NCI-H1092 treated with DMSO at 0.1 percent for 48 hours (cell line): ENCODE data around the gene FBXL19.
"Not testable (repeated sequence)": the region's sequence is repeated elsewhere in the genome, so short reads cannot be mapped to it uniquely, and the experiment has no call there.

Experiments used
- DNase-seq: peaks from one replicate; lab custom pipeline; 2025; lab: John Stamatoyannopoulos, UW

FBXL19 gene, protein sequence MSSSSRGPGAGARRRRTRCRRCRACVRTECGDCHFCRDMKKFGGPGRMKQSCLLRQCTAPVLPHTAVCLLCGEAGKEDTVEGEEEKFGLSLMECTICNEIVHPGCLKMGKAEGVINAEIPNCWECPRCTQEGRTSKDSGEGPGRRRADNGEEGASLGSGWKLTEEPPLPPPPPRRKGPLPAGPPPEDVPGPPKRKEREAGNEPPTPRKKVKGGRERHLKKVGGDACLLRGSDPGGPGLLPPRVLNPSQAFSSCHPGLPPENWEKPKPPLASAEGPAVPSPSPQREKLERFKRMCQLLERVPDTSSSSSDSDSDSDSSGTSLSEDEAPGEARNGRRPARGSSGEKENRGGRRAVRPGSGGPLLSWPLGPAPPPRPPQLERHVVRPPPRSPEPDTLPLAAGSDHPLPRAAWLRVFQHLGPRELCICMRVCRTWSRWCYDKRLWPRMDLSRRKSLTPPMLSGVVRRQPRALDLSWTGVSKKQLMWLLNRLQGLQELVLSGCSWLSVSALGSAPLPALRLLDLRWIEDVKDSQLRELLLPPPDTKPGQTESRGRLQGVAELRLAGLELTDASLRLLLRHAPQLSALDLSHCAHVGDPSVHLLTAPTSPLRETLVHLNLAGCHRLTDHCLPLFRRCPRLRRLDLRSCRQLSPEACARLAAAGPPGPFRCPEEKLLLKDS

DNA sequence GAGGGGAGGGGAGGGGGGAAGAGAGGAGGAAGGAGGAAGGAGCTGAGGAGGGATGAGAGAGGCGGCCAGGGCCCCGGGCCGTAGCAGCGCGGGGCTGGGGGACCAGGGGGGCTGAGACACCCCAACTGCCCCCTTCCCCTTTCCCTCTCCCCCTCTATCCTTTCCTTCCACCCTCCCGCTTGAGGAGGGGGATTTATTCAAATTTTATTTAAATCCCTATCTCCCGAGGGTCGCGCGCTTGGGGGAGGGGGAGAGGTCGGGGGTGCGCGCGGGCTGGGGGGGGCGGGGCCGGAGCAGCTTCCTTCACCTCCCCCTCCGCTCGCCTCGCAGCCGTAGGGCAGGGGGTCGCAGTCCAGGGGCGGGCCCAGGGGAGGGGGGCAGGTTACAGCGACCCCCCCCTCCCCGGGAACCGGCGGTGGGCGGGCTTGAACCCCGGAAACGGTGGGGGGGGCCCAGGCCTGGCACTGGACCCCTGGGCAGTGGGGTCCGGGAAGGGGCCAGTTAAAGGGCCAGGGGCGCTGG lies at the start of gene FBXL19:
TSS of gene FBXL19 (plus strand) at position 19 of the 522 bp plus-strand sequence. CDS start 2,183 bp downstream, outside the sequence.
- no peak for DNase-seq

DNA sequence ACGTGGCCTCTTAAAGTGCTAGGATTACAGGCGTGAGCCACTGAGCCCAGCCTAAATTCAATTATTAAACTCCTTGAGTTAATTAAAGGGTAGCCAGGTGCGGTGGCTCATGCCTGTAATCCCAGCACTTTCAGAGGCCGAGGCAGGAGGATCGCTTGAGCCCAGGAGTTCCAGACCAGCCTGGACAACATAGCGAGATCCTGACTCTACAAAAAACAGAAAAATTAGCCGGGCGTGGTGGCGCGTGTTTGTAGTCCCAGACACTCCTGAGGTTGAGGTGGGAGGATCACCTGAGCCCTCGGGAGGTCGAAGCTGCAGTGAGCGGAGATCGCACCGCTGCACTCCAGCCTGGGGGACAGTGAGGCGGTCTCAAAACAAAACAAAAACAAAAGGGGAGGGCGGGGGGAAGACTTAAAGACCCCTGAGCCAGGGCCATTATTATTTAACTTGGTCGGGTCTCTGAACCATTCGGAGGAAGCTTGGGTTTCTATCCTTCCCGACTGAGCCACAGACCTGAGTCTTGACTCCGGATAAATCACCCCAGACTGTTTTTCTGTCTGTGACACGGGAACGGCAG lies 49.0 kb upstream of the FBXL19 start:
- DNase-seq = no peak

GRCh38 chr16:30874821-30875717 lies 48.3 kb upstream of the FBXL19 start:
- peak; percentile 88 for DNase-seq

DNA sequence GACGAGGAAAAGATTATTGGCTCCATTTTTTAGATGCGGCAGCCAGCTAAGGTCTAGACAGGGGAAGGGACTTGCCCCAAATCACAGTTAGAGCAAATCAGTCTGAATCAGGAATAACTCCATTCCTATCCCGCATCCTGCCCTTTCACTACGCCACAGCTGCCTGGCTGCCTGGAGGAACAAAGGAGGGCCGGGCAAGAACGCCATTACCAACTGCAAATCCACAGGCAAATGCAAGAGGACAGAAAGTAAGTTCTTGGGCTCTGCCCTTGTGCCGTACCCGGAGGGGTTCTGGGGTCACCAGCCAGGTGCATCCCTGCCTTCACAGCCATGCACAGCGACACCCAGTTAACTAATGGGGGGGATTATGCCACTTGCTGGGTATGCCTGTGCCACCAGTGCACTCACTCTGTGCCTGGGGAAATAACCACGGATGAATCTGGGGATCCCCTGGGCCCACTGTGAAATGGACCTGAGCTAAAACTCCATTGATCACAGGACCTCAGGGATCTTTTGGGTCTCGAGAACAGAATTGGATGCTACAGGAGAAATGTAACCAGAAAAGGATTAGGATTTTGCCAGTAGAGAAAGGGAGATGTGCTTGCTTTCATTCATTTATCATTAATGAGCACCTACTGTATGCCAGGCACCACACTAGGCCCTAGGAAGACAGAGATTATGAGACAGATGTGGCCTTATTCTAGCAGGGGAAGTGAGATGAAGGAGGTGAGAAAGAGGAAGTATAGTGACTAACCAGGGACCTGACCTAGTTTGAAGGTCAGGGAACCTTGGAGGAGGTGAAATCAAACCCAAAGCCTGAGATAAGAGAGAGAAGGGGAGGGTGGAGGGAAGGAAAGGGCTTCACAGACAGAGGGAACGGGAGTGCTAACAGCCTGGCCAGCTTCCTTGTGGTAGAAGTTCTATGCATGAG lies 47.2 kb upstream of the FBXL19 start:
- DNase-seq = peak; percentile 40

GRCh38 chr16:30876867-30877266 lies 46.5 kb upstream of the FBXL19 start:
- DNase-seq = no peak

DNA sequence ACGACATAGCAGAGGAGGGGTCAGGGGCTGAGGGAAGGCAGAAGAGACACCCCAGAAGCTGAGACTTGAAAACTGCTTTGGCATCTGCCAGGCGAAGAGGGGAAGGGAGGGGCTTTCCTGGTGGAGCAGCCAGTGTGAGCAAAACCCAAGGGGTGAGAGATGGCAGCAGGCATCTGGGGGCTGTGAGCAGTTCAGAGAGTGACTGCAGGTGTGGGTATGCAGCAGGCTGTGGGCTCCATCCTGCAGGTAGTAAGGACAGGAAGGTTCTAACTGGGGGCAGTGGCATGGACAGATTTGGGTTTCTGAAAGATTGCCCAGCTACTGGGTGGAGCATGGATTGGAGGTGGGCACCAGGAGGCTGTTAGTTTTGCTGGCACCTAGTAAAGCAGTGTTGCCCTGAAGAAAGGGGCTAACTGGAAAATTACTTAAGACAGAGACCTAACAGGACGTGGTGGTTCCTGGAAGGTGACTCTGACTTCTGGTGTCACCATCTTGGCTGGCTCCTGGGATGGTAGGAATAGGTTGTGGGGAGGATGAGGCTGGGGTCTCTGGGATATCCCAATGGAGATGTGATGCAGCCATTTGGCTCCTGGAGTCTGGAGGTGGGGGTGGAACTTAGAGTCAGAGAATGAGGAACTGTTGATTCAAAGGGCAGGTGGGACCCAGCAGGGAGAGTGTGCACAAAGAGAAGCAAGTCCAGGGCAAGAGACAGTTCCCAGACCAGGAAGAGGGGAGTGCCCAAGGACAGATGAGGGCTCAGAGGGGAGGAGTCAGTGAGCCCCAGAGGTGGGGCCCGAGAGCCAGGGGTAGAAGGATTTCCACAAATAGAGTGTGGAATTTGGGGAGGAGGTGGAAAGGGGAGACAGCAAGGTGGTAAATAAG lies 40.7 kb upstream of the FBXL19 start:
- DNase-seq = no peak

DNA sequence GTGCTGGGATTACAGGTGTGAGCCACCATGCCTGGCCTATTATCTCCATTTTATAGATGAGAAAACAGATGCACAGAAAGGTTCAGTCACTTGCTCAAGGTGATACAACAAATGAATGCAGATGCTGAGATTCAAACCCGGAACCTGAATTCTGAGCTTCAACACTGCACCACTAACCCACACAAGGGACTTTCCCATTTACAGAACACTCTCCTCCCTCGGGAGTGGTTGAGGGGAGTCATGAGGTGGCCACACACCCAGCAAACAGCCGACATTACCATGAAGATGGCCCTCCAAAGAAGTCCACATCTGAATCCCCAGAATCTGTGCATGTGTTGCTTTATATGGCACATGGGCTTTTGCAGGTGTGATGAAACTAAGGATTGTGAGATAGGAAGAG lies 38.6 kb upstream of the FBXL19 start:
- no peak for DNase-seq

DNA sequence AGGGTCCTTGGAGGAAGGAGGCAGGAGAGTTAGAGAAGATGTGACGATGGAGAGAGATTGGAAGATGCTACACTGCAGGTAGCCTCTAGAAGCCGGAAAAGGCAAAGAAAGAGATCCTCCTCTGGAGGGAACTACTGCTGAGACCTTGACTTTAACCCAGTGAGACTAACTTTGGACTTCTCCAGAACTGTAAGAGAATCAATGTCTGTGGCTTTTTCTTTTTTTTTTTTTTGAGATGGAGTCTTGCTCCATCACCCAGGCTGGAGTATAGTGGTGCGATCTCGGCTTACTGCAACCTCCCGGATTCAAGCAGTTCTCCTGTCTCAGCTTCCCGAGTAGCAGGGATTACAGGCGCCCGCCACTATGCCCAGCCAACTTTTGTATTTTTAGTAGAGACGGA lies 38.2 kb upstream of the FBXL19 start:
- DNase-seq = no peak

- no peak for DNase-seq
Observed at GRCh38 chr16:30886145-30886544, 37.2 kb upstream of the FBXL19 start.

DNA sequence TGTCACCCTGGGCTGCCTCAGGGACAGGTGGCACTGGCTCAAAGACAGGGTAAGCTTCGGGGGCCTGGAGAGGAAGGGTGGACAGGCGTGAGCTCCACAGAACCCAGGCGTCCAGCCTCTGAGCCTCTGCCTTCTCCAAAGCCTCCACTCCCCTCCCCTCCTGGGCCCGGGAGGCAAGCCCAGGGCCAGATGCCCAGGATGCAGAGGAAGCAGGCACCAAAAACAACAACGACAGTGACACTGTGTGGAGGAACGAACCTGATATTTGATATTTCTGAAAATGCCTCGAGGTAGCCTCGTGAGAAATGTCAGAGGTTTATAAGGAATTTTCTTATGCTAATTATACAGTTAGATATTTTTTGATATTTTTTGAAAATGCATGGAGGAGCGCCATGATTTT lies 35.4 kb upstream of the FBXL19 start:
- DNase-seq = no peak

DNA sequence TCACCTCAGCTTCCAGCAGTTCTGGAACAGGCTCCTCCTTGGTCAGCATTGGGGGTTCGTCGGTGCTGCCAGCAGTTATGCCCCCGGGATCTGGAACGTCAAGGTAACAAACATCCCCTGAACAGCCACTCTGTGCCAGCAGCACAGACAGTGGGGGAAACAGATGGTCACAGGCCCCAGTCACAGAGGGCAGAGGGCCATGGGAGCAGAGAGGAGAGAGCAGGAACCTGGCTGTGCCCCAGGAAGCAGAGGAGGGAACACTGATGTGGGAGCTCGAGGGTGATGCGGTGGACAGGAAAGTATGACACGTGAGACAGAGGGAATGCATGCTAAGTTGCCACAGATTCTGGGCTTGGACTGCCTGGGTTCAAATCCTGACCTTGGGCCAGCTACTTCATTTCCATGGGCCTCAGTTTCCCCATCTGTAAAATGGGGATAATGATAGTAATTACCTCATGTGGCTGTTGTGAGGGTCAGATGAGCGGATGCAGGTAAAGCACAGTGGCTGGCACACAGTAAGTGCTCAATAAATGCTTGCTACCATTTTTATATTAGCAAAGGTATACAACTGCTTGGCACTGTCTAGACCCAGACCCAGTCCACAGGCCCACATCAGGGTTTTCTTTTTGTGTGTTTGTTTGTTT lies 34.4 kb upstream of the FBXL19 start:
- DNase-seq = no peak

DNA sequence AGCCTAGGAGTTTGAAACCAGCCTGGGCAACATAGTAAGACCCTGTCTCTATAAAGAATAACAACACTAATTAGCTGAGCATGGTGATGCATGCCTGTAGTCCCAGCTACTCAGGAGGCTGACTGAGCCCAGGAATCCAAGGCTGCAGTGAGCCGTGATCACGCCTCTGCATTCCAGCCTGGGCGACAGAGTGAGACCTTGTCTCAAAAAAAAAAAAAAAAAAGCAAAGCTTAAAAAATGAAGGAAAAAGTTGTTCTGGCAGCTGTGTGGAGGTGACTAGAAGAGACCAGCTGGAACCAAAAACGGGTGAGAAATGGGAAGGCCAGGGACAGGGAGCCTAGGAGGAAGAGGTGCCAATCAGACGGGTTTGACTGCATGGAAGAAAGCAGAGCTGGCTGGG lies 33.7 kb upstream of the FBXL19 start:
- DNase-seq = no peak

- DNase-seq = not testable (repeated sequence)
Observed at GRCh38 chr16:30891043-30891823, 32.1 kb upstream of the FBXL19 start.

- no peak for DNase-seq
Observed at GRCh38 chr16:30892670-30893416, 30.5 kb upstream of the FBXL19 start.

GRCh38 chr16:30893417-30893743 lies 30.0 kb upstream of the FBXL19 start:
- peak; percentile 28 for DNase-seq

DNA sequence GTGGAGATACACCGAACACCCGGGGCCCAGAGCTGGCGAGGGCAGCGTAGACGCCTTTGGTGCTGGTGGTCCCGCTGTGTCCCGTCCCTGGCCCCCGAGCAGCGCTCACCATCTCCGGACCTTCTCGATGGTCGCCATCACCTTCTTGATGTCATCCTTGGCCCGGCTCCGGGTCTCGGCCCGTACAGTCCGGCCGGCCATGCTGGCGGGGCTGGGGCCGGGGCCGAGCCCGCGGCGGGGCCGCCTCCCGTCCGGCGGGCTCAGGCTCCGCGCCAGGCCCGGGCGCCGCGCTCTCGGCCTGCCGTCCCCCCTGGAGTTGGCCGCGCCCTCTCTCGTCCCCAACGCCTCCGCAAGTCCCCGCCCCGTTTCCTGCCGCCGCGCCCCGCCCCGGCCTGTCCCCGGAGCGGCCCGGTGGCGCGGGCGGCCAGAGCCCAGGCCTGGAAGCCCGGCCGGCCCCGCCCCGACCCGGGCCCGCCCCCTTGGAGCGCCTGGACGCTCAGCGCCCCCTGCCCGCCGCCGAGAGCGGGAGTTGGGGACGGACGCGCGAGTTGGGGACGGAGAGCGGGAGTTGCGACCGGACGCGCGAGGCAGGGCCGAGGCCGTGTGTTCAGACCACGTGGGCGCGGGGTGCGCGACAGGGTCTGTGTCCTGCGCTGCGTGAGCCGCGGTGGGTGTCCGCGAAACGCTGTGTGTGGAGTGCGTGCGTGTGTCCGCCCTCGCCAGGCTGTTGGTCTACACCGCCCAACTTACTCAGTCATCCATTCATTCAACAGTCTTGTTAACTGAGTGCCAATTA lies 29.4 kb upstream of the FBXL19 start, which contains the start of gene BCL7C:
TSS of gene BCL7C (minus strand) at position 334 of the 796 bp plus-strand sequence. CDS start at position 201, 133 bp downstream.
- DNase-seq = peak; percentile 70
